Breast epithelium (tissue), 4 donors: ENCODE results near the gene DOK4. TPM values are rescaled to one million over a fixed set of nuclear protein-coding genes. Genes with fewer than 3 reads are reported as not detected.

Experiments
- DNase-seq, 2 donors: peaks; one replicate each; pipeline ENCODE4 v3.0.0-alpha.2; 2019; ENCODE audit warnings: low spot score in 2 of 2
- H3K27ac ChIP-seq, 2 donors: fragments of 200-600 bp; sonication (generic) in 1 of 2; one replicate each; pipeline ENCODE4 v1.5.1; 2016 to 2019; ENCODE audit warnings: mild to moderate bottlenecking in 1 of 2
- H3K27me3 ChIP-seq, 2 donors: fragments of 200-600 bp; sonication (generic) in 1 of 2; one replicate each; pipeline versions ENCODE4 v1.5.1 to v1.6.0; 2017 to 2019; ENCODE audit warnings: control low read depth in 1 of 2, mild to moderate bottlenecking in 1 of 2
- H3K36me3 ChIP-seq: fragments of 200-600 bp; one replicate; pipeline ENCODE4 v1.5.1; 2019
- H3K4me1 ChIP-seq, 2 donors: fragments of 200-600 bp; sonication (generic); one replicate each; pipeline ENCODE4 v1.5.1; 2016 to 2019; ENCODE audit warnings: control low read depth in 1 of 2
- H3K4me3 ChIP-seq, 3 donors: fragments of 200-600 bp; sonication (generic); 1 replicate in 2 of 3; 2 replicates in 1 of 3; pipeline ENCODE4 v1.5.1; 2016 to 2019; ENCODE audit warnings: mild to moderate bottlenecking in 3 of 3, moderate library complexity in 2 of 3
- H3K9me3 ChIP-seq, 2 donors: fragments of 200-600 bp; sonication (generic) in 1 of 2; one replicate each; pipeline ENCODE4 v1.5.1; 2016 to 2019; ENCODE audit warnings: control low read depth in 1 of 2
- CTCF ChIP-seq, 3 donors: fragments of 450-650 bp; IDR thresholded peaks; one replicate each; pipeline ENCODE4 v1.5.1; 2016 to 2017; ENCODE audit warnings: antibody characterized with exemption in 3 of 3, mild to moderate bottlenecking in 3 of 3, moderate library complexity in 3 of 3
- POLR2A ChIP-seq: fragments of 450-650 bp; IDR thresholded peaks from one replicate; pipeline ENCODE4 v1.6.1; 2016; ENCODE audit warnings: antibody characterized with exemption, mild to moderate bottlenecking, moderate library complexity
- POLR2AphosphoS5 ChIP-seq, 3 donors: sonication (generic); formaldehyde crosslinking; IDR thresholded peaks; one replicate each; pipeline ENCODE4 v1.6.1; 2017; ENCODE audit warnings: antibody characterized with exemption in 3 of 3
- intact Hi-C: fragments of 100-400 bp; cut with DNase I; formaldehyde crosslinking; loops from one replicate; pipeline ENCODE4 v1.15.1; 2023; ENCODE audit warnings: low total_unique reads
- total RNA-seq, 3 donors: library from RNA; depleted of rRNA; stranded (reverse); fragments of >200 nt; gene quantifications; one replicate each; pipeline ENCODE4 v1.1.0, GENCODE V29; 2016

The DOK4 gene
- total RNA-seq, 3 donors from 2014 or later: 13.1 to 20.3 (median 17.6) TPM

GRCh38 chr16:57533431-57534336 lies 47.4 kb upstream of the DOK4 start:
- TF ChIP-seq CTCF (IDR thresholded peaks at IDR 0.05) (no peak), POLR2AphosphoS5 (IDR thresholded peaks at IDR 0.05) (no peak), POLR2A (no peak)
- peaks cover 14 to 23% of the 10 kb centered on the region in 2 donors for H3K4me1 ChIP-seq
- peak overlapping the region in 1 of 2 donors; percentile 68 for H3K27ac ChIP-seq
- H3K27me3 ChIP-seq: no peaks in the 10 kb centered on the region
- peak overlapping the region in 2 of 3 donors; percentile 2 to 43 for H3K4me3 ChIP-seq
- intact Hi-C loops: no loop called here
- no peaks in the 10 kb centered on the region for H3K9me3 ChIP-seq
- H3K36me3 ChIP-seq: no peaks in the 10 kb centered on the region
- DNase-seq: peak; percentile 27 to 49

GRCh38 chr16:57532266-57532625 lies 46.0 kb upstream of the DOK4 start:
- Histone ChIP-seq H3K36me3 (no peaks in the 10 kb centered on the region), H3K4me1 (peaks cover 14 to 23% of the 10 kb centered on the region in 2 donors), H3K27me3 (no peaks in the 10 kb centered on the region), H3K27ac (peak overlapping the region in 1 of 2 donors; percentile 68), H3K9me3 (no peaks in the 10 kb centered on the region), H3K4me3 (no peak overlapping the region)
- intact Hi-C loops: no loop called here
- peak in 1 of 2 donors; percentile 3 for DNase-seq
- TF ChIP-seq CTCF (IDR thresholded peaks at IDR 0.05): no peak

- Histone ChIP-seq H3K4me3 (no peak overlapping the region), H3K36me3 (no peaks in the 10 kb centered on the region), H3K27ac (no peak overlapping the region), H3K27me3 (no peaks in the 10 kb centered on the region), H3K9me3 (no peaks in the 10 kb centered on the region), H3K4me1 (peaks cover 14 to 23% of the 10 kb centered on the region in 2 donors)
- peak in 1 of 2 donors; percentile 10 for DNase-seq
- TF ChIP-seq POLR2A (no peak), POLR2AphosphoS5 (IDR thresholded peaks at IDR 0.05) (no peak), CTCF (IDR thresholded peaks at IDR 0.05) (no peak)
- intact Hi-C loops: no loop called here
Measured at GRCh38 chr16:57531635-57532265, 45.5 kb upstream of the DOK4 start.

- H3K4me1 ChIP-seq: peaks cover 14 to 23% of the 10 kb centered on the region in 2 donors
- no peaks in the 10 kb centered on the region for H3K36me3 ChIP-seq
- H3K27ac ChIP-seq: no peak overlapping the region
- DNase-seq: peak in 1 of 2 donors; percentile 19
- H3K4me3 ChIP-seq: no peak overlapping the region
- TF ChIP-seq CTCF (IDR thresholded peaks at IDR 0.05): no peak
- TF ChIP-seq POLR2AphosphoS5 (IDR thresholded peaks at IDR 0.05): no peak
- TF ChIP-seq POLR2A: no peak
- no peaks in the 10 kb centered on the region for H3K9me3 ChIP-seq
- intact Hi-C loops: no loop called here
- H3K27me3 ChIP-seq: no peaks in the 10 kb centered on the region
Measured at GRCh38 chr16:57531253-57531575, 44.9 kb upstream of the DOK4 start.
